HepG2 (cell line): ENCODE results near the gene SLC22A23. TPM values are rescaled to one million over a fixed set of nuclear protein-coding genes. Genes with fewer than 3 reads are reported as not detected.

Experiments used
- FOSL2 ChIP-seq: sonication (generic); formaldehyde crosslinking; IDR thresholded peaks from 2 replicates; pipeline ENCODE4 v1.4.0; 2020; ENCODE audit warnings: missing genetic modification reagents
- GABPA ChIP-seq, 2 experiments: IDR thresholded peaks; 2 replicates each; pipeline ENCODE4 v1.6.1; 2011 to 2016; ENCODE audit warnings: low read depth in 2 of 2, low read length in 1 of 2, missing biosample characterization in 1 of 2, missing genetic modification characterization in 1 of 2
- GATAD2A ChIP-seq: IDR thresholded peaks from 2 replicates; pipeline ENCODE4 v1.6.1; 2016
- HNRNPK ChIP-seq: fragments of 200-400 bp; formaldehyde crosslinking; IDR thresholded peaks from 2 replicates; pipeline ENCODE4 v1.6.1; 2018; ENCODE audit warnings: low read length, low read depth, moderate library complexity, mild to moderate bottlenecking; ENCODE audit not compliant: poor library complexity, severe bottlenecking
- LCORL ChIP-seq, 2 experiments: fragments of 450-650 bp in 1 of 2; sonication (generic) in 1 of 2; formaldehyde crosslinking in 1 of 2; IDR thresholded peaks; 2 replicates each; pipeline versions ENCODE4 v1.5.0 to v1.6.1; 2017 to 2020; ENCODE audit warnings: antibody characterized with exemption in 1 of 2, missing genetic modification reagents in 1 of 2
- MATR3 ChIP-seq: sonication (generic); formaldehyde crosslinking; IDR thresholded peaks from 2 replicates; pipeline ENCODE4 v1.4.0; 2020; ENCODE audit warnings: missing genetic modification reagents
- NFIB ChIP-seq: sonication (generic); formaldehyde crosslinking; IDR thresholded peaks from 2 replicates; pipeline ENCODE4 v1.9.0; 2021; ENCODE audit warnings: missing genetic modification reagents, mild to moderate bottlenecking, borderline replicate concordance
- POGZ ChIP-seq: sonication (generic); formaldehyde crosslinking; IDR thresholded peaks from 2 replicates; pipeline ENCODE4 v1.4.0; 2020; ENCODE audit warnings: mild to moderate bottlenecking, missing genetic modification reagents
- POLR2A ChIP-seq, 2 experiments: IDR thresholded peaks; 2 replicates each; pipeline ENCODE4 v1.6.1; 2011; ENCODE audit warnings: low read depth in 2 of 2, low read length in 2 of 2, mild to moderate bottlenecking in 1 of 2, moderate library complexity in 1 of 2; ENCODE audit not compliant: insufficient read depth in 1 of 2
- POLR2AphosphoS2 ChIP-seq: IDR thresholded peaks from 2 replicates; pipeline ENCODE4 v1.6.1; 2011; ENCODE audit warnings: low read depth, low read length, improper control_type of control experiment
- RARA ChIP-seq: IDR thresholded peaks from 2 replicates; pipeline ENCODE4 v1.6.1; 2016; ENCODE audit warnings: missing genetic modification reagents, missing compliant biosample characterization
- RBM22 ChIP-seq: fragments of 200-400 bp; formaldehyde crosslinking; optimal IDR thresholded peaks from 2 replicates; pipeline ENCODE3; 2017; ENCODE audit warnings: mild to moderate bottlenecking, low read length, moderate library complexity
- RCOR2 ChIP-seq: IDR thresholded peaks from 2 replicates; pipeline ENCODE4 v1.6.1; 2016; ENCODE audit warnings: missing biosample characterization, missing genetic modification reagents
- SAFB2 ChIP-seq: sonication (generic); formaldehyde crosslinking; IDR thresholded peaks from 2 replicates; pipeline ENCODE4 v1.5.1; 2020; ENCODE audit warnings: missing genetic modification reagents, low read depth, mild to moderate bottlenecking, borderline replicate concordance
- SMARCC2 ChIP-seq: fragments of 450-650 bp; IDR thresholded peaks from 2 replicates; pipeline ENCODE4 v1.6.1; 2017; ENCODE audit warnings: antibody characterized with exemption, mild to moderate bottlenecking
- SMC3 ChIP-seq: IDR thresholded peaks from 2 replicates; pipeline ENCODE4 v1.6.1; 2011; ENCODE audit warnings: low read length, improper control_type of control experiment
- SOX13 ChIP-seq, 3 experiments: fragments of 450-650 bp in 1 of 3; sonication (generic) in 1 of 3; formaldehyde crosslinking in 1 of 3; IDR thresholded peaks in 2 of 3; conservative IDR thresholded peaks in 1 of 3; 2 replicates each; pipeline versions ENCODE4 v1.5.0 to v1.6.1; 2016 to 2020; ENCODE audit warnings: antibody characterized with exemption in 1 of 3, mild to moderate bottlenecking in 1 of 3, missing compliant biosample characterization in 1 of 3, missing genetic modification reagents in 1 of 3, moderate library complexity in 1 of 3
- SPEN ChIP-seq: sonication (generic); formaldehyde crosslinking; IDR thresholded peaks from 2 replicates; pipeline ENCODE4 v1.5.1; 2020; ENCODE audit warnings: low read depth, mild to moderate bottlenecking, missing genetic modification reagents
- U2AF1 ChIP-seq: fragments of 200-400 bp; formaldehyde crosslinking; optimal IDR thresholded peaks from 2 replicates; pipeline ENCODE3; 2017; ENCODE audit warnings: mild to moderate bottlenecking, low read depth, low read length
- XBP1 ChIP-seq: sonication (generic); formaldehyde crosslinking; IDR thresholded peaks from 2 replicates; pipeline ENCODE4 v1.5.0; 2020; ENCODE audit warnings: missing genetic modification reagents
- ZBTB21 ChIP-seq: sonication (generic); formaldehyde crosslinking; IDR thresholded peaks from 2 replicates; pipeline ENCODE4 v1.4.0; 2020; ENCODE audit warnings: missing genetic modification reagents
- ZNF674 ChIP-seq: sonication (generic); formaldehyde crosslinking; IDR thresholded peaks from 2 replicates; pipeline ENCODE4 v1.5.0; 2020; ENCODE audit warnings: low read depth, mild to moderate bottlenecking, missing genetic modification reagents
- ZNF788 ChIP-seq: sonication (generic); formaldehyde crosslinking; IDR thresholded peaks from 2 replicates; pipeline ENCODE4 v1.5.0; 2020; ENCODE audit warnings: mild to moderate bottlenecking, missing genetic modification reagents, borderline replicate concordance
- ZSCAN9 ChIP-seq: IDR thresholded peaks from 2 replicates; pipeline ENCODE4 v1.6.1; 2016; ENCODE audit warnings: borderline replicate concordance
- polyA plus RNA-seq, 8 experiments: library from polyadenylated mRNA; depleted of rRNA in 3 of 8; stranded (reverse) in 7 of 8; unstranded in 1 of 8; fragments of >200 nt; fragmentation: Illumina TruSeq in 4 of 8; extraction: Trizol in 4 of 8; gene quantifications; 2 replicates each; pipeline versions ENCODE4 v1.2.1 to v1.2.3, GENCODE V29; 2011 to 2016; ENCODE audit warnings: low read depth in 4 of 8, missing spikeins in 1 of 8, mixed read lengths in 1 of 8; ENCODE audit not compliant: insufficient read depth in 1 of 8
- total RNA-seq, 5 experiments: library from RNA; depleted of rRNA; stranded (reverse); fragments of >200 nt; fragmentation: Illumina TruSeq; extraction: Trizol; gene quantifications; 2 replicates each; pipeline ENCODE4 v1.2.3, GENCODE V29; 2016; ENCODE audit warnings: low read depth in 1 of 5
- TF ChIP-seq, protein P1 (sequence below): sonication (generic); formaldehyde crosslinking; IDR thresholded peaks from 2 replicates; pipeline ENCODE4 v1.4.0; 2020; ENCODE audit warnings: missing genetic modification reagents, mild to moderate bottlenecking, borderline replicate concordance
- TF ChIP-seq, protein P2 (sequence below): sonication (generic); IDR thresholded peaks from 2 replicates; pipeline ENCODE4 v1.6.1; 2016; ENCODE audit warnings: low read depth, borderline replicate concordance
- TF ChIP-seq, protein P3 (sequence below): sonication (generic); formaldehyde crosslinking; IDR thresholded peaks from 2 replicates; pipeline ENCODE4 v1.9.0; 2021; ENCODE audit warnings: missing genetic modification reagents, mild to moderate bottlenecking, borderline replicate concordance

SLC22A23 gene
- total and polyA plus RNA-seq, 2 of the 13 experiments (the other 11 are each of a cell fraction or from before 2014, with no cell fraction given) = 11.8 to 17.5 TPM

DNA sequence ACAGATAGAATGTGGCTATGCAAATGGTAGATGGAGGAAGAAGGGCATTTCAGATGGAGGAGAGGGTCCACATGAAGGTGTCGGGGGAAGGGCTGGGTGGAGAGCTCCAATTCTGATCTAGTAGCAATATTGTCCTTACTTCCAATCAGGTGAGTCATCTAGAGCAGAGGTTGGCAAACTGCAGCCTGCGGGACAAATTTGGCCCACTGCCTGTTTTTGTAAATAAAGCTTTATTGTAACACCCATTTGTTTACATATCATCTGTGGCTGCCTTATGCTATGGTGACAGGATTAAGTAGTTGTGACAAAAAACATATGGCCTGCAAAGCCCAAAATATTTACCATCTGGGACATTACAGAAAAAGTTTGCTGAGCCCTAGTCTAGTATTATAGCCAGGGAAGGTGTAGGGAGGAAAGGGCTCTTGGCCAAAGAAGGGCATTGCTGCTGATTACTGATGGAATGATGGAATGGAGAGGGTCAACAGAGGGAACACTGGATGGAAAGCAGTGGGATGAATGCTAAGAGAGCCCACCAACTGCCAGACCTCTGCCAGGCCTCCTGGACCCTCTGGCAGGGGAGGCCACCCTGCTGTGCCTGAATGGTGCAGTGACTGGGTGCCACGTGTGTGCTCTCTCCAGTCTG lies 79.8 kb downstream of the SLC22A23 start (continued):
- TF ChIP-seq, protein P1, sequence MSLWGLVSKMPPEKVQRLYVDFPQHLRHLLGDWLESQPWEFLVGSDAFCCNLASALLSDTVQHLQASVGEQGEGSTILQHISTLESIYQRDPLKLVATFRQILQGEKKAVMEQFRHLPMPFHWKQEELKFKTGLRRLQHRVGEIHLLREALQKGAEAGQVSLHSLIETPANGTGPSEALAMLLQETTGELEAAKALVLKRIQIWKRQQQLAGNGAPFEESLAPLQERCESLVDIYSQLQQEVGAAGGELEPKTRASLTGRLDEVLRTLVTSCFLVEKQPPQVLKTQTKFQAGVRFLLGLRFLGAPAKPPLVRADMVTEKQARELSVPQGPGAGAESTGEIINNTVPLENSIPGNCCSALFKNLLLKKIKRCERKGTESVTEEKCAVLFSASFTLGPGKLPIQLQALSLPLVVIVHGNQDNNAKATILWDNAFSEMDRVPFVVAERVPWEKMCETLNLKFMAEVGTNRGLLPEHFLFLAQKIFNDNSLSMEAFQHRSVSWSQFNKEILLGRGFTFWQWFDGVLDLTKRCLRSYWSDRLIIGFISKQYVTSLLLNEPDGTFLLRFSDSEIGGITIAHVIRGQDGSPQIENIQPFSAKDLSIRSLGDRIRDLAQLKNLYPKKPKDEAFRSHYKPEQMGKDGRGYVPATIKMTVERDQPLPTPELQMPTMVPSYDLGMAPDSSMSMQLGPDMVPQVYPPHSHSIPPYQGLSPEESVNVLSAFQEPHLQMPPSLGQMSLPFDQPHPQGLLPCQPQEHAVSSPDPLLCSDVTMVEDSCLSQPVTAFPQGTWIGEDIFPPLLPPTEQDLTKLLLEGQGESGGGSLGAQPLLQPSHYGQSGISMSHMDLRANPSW (CRISPR knock-in tag) = 0 out of 2 replicates have a peak, but pooled peaks have one; percentile 5
- peak; percentile 42 for TF ChIP-seq RBM22
- no peak for TF ChIP-seq NFIB (CRISPR knock-in tag)
- TF ChIP-seq, protein P2, sequence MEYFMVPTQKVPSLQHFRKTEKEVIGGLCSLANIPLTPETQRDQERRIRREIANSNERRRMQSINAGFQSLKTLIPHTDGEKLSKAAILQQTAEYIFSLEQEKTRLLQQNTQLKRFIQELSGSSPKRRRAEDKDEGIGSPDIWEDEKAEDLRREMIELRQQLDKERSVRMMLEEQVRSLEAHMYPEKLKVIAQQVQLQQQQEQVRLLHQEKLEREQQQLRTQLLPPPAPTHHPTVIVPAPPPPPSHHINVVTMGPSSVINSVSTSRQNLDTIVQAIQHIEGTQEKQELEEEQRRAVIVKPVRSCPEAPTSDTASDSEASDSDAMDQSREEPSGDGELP = no peak; the same call in 1 of the 2 replicates
- no peak for TF ChIP-seq SOX13 (IDR thresholded peaks at IDR 0.05)
- TF ChIP-seq SOX13 (CRISPR knock-in tag; conservative IDR thresholded peaks at IDR 0.05 in 1 of 2, IDR thresholded peaks at IDR 0.05 in 1 of 2) = peak in 1 of 2 experiments; percentile 51; a peak in 2 of 4 replicates
- no peak for TF ChIP-seq SAFB2 (CRISPR knock-in tag)
- TF ChIP-seq ZSCAN9 = peak; percentile 39; the same call in 1 of the 2 replicates
- TF ChIP-seq FOSL2 (CRISPR knock-in tag) = peak; percentile 96
- TF ChIP-seq XBP1 (CRISPR knock-in tag) = no peak
- no peak for TF ChIP-seq POGZ (CRISPR knock-in tag)
- no peak for TF ChIP-seq SMARCC2
- TF ChIP-seq RARA = peak; percentile 24; the same call in 1 of the 2 replicates
- TF ChIP-seq SPEN (CRISPR knock-in tag) = no peak
- no peak for TF ChIP-seq RCOR2 (CRISPR knock-in tag)
- TF ChIP-seq, protein P3, sequence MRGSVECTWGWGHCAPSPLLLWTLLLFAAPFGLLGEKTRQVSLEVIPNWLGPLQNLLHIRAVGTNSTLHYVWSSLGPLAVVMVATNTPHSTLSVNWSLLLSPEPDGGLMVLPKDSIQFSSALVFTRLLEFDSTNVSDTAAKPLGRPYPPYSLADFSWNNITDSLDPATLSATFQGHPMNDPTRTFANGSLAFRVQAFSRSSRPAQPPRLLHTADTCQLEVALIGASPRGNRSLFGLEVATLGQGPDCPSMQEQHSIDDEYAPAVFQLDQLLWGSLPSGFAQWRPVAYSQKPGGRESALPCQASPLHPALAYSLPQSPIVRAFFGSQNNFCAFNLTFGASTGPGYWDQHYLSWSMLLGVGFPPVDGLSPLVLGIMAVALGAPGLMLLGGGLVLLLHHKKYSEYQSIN = no peak
- TF ChIP-seq POLR2AphosphoS2 = no peak
- no peak for TF ChIP-seq ZBTB21
- TF ChIP-seq ZNF788 (CRISPR knock-in tag) = no peak
- TF ChIP-seq GATAD2A (CRISPR knock-in tag) = no peak; the same call in 1 of the 2 replicates
- no peak for TF ChIP-seq ZNF674 (CRISPR knock-in tag)
- TF ChIP-seq POLR2A (IDR thresholded peaks at IDR 0.05; ENCODE audit: insufficient read depth in 1 of 2, low read depth in 2 of 2, low read length in 2 of 2) = 0 out of 4 replicates have a peak, but pooled peaks of 1 of the 2 experiments have one; percentile 19
- TF ChIP-seq MATR3 = no peak
- no peak for TF ChIP-seq HNRNPK
- no peak for TF ChIP-seq SMC3
- TF ChIP-seq GABPA (IDR thresholded peaks at IDR 0.05; ENCODE audit: low read depth, low read length) = 0 out of 2 replicates have a peak, but pooled peaks have one; percentile 18
- TF ChIP-seq GABPA (CRISPR knock-in tag; IDR thresholded peaks at IDR 0.05; ENCODE audit: low read depth) = no peak
- no peak for TF ChIP-seq LCORL (IDR thresholded peaks at IDR 0.05)
- TF ChIP-seq LCORL (CRISPR knock-in tag; IDR thresholded peaks at IDR 0.05) = 0 out of 2 replicates have a peak, but pooled peaks have one; percentile 41
- no peak for TF ChIP-seq U2AF1
